Measurements from ENCODE around the gene PPM1E.

- TF ChIP-seq LEF1 (IDR thresholded peaks at IDR 0.05; ENCODE audit: borderline replicate concordance) (no peak), PKNOX1 (IDR thresholded peaks at IDR 0.05) (no peak), NFRKB (IDR thresholded peaks at IDR 0.05) (no peak), ELF4 (IDR thresholded peaks at IDR 0.05) (no peak), SP1 (IDR thresholded peaks at IDR 0.05) (no peak), FOXK2 (IDR thresholded peaks at IDR 0.05) (no peak), FOXA1 (IDR thresholded peaks at IDR 0.05) (no peak), TARDBP (IDR thresholded peaks at IDR 0.05) (no peak), FOXM1 (IDR thresholded peaks at IDR 0.05; ENCODE audit: borderline replicate concordance) (no peak), SUZ12 (IDR thresholded peaks at IDR 0.05) (no peak), BHLHE40 (IDR thresholded peaks at IDR 0.05; ENCODE audit: borderline replicate concordance) (no peak)
These were observed 270.7 kb downstream of the PPM1E start for GRCh38 chr17:59026176-59026939.
